GM23248 (cell line): ENCODE data around the gene DHX32.

Source experiments
- EZH2 ChIP-seq: fragments of 200-600 bp; sonication (generic); IDR thresholded peaks from 2 replicates; pipeline ENCODE4 v1.6.1; 2018; ENCODE audit warnings: antibody characterized with exemption, mild to moderate bottlenecking; ENCODE audit not compliant: insufficient read depth, poor library complexity, severe bottlenecking
- EZH2phosphoT487 ChIP-seq: fragments of 200-600 bp; sonication (generic); IDR thresholded peaks from 2 replicates; pipeline ENCODE4 v1.6.1; 2018; ENCODE audit warnings: antibody characterized with exemption, moderate library complexity, mild to moderate bottlenecking, low read depth; ENCODE audit not compliant: insufficient read depth

GRCh38 chr10:125802131-125802530, 79.0 kb downstream of the DHX32 start:
- TF ChIP-seq EZH2phosphoT487: no peak
- TF ChIP-seq EZH2: no peak
